Measurements from ENCODE around the gene DENND11.

DENND11 gene

DNA sequence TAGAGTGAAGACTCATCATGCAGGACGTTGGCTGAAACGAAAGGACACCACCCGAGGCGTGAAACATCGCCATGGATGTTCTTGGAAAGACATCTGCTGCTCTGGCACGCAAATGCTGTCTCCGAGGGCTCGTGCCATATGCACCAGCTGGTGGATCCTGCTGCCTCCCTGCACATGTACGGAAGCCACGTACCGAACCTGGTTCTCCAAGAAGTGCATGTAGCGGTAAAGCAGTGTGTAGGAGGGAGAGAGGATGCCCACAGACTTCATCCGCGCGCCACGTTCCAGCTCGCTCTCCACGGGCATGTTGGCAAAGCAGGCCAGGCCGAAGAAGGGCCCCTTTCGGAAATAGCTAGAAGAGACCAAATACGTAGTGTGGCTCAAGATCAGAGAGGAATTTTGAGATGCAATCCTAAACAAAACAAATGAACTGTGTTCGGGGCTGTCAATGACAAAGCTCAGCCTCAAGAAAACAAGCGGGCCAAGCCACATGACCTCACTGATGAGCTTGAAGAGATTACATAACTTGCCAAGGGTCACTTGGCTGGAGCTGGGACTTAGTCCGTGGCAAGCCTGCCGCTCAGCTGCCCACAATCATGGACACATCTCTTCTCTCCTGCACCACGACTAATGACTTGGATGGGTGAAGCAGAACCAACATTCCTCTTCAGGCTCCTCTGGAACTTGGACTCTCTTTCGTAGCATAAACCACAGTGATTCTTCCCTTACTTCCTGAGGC lies 16.5 kb downstream of the DENND11 start:
- DNase-seq (ENCODE audit: low read depth in 2 of 2), result no peak

DNA sequence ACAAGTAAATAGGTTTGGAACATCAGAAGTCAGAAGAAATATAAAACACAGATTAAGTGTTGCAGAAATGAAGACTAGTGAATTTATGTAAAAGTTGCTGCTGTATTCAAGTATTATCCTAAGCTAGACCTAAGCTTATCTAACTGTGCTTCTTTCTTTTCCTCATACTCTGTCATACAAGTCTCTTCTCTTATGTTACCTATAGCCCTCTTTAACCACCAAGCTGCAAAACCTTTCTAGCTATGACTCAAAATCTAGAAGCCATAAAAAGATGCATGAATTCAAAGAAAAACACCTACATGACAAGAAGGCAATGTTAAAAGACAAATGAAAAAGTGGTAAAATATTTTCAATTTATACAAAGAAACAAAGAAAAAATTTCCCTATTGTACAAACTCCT lies 23.0 kb downstream of the DENND11 start:
- no peak for DNase-seq (ENCODE audit: low read depth in 2 of 2)

DNA sequence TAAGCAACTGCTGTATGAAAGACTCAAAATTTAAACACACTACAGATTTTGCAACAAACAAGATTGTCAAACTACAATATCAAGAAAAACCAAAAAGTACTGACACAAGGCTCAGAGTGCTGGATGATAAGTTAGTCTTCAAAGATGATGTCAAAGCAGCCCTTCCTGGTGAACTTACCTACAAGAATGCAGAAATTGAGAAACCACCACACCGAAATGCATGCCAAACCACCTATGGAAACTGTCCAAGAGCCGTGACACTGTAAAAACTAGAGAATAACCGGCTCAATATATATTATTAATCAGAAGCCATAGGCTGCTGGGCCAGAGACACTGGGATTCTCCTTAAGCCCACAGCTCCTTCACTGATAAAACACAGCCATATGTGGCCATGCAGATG lies 25.3 kb downstream of the DENND11 start:
- DNase-seq (ENCODE audit: low read depth in 2 of 2), result no peak

DNA sequence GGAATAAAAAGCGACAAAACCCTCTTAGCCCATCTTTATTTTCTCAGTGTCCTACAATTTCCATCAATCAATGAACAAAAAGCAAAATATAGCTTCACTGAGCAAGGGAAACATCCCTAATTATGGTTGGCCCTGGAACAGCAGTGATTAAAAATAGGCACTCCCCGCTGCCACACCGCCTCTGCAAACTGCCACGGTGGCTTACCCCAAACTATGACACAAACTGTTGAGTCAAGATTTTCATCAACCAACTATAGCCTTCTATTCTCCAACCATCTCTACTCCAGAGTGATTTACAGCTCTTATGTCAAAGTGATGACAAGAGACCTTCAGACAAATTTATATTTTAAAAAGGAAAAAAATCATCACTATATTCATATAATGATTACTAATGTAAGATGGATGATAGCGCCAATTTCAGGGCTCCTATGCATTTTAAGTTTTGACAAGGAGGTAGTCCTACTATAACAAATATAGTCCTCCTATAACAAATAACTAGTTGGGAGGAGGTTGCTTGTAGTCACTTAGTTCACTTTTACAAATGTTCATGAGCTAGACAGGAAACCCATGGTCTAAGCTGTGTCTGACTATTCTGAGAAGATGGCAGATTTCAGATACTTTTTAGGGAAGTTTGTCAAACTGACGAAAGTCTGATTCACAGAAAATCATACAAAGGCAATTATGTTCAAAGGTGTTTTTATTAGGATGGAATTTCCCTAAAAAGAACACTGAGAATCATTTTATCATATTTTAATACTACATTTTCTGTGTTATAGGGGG lies 26.3 kb downstream of the DENND11 start:
- peak in 1 of 2 donors; percentile 14 for DNase-seq (ENCODE audit: low read depth in 2 of 2)

DNA sequence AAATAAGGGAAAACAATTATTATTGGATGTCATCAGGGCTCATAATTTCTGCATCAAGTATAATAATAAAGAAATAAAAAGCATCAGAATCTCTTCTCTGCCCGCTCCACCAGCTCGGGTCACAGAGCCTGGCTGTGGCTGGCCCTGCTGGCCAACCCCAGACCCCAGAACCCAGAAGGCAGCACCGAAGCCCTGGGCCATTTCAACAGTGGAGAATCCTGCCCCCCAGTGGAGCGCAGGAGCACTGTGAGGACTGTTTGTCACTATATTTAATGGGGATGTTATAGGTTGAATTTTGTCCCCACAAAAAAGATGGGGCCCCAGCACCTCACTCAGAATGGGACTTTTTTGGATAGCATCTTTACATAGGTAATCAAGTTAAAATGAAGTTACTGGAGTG lies 27.3 kb downstream of the DENND11 start:
- no peak for DNase-seq (ENCODE audit: low read depth in 2 of 2)

DNA sequence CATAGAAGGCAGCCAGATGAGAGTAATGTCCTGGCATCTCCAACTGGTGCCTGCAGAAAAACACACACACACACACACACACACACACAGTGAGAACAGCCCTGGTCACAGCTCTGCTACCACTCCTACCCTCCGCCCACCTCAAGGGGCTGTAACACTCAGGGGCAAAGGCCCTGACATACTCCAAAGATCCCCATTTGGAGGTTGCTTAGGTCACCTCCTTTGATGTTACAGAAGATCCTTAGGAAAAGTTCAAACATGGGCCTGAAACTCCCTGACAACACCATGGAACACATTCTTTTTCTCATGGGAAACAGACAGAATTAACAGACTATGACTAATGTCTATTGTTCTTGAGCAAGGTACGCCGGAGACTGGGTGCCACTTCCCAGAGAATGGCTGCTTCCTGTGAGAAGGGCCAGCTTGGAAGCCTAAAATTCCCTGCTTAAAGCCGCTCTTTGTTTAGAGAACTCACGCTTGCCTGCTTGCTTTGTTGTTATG lies 27.7 kb downstream of the DENND11 start:
- DNase-seq (ENCODE audit: low read depth in 2 of 2), result no peak

DNA sequence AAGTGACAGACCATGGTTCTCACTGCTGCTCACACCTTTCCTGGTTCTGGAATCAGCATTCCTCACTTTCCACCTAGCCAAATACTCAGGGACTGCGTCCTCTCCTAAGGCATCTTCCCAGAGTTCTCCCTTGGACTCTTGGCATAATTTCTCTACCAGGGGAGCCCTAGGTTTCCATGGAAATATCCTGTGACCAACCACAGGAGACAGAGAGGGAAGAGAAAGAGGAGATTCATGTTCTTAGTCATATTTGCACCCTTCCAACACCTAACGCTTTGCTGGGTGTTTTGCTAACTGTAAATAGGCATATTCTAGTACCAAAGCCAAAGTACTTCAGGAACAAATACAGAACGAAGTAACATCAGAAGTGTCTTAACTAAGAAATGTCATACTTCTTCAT lies 28.6 kb downstream of the DENND11 start:
- DNase-seq (ENCODE audit: low read depth in 2 of 2), result no peak

DNA sequence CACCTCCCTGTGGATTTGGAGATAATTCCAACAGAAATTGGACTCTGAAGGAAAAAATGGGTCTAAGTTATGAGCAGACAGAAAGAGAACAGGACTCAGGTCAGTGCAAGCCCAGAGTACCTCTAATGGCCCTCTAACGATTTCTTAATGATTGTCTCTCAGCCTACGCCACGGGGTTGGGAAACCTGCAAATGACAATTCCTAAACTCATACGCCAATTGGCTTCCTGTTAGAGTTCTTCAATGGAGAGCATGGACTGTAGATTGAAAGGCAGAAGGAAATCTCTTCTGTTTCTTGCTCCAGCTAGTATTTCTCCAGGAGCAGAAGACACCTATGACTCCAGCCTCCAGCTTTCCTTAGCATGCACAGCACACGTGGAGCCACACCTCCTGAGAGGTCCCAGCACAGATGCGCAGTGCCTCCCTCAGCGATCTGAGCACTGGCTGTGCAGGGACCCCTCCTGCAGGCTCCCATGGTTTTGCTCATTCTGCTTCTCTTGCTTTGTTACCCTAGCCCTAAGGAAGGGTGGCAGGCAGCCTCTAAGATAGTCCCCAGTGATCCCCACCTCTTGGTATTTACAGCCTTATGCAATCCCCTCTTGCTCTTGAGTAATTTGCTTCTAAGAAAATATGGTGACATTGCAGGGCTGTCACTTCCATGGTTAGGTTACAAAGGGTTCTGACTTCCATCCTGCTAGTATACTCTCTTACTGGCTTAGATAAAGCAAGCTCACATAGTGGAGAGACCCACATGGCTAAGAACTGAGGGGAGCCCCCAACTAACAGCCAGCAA lies 30.1 kb downstream of the DENND11 start:
- no peak for DNase-seq (ENCODE audit: low read depth in 2 of 2)

DNA sequence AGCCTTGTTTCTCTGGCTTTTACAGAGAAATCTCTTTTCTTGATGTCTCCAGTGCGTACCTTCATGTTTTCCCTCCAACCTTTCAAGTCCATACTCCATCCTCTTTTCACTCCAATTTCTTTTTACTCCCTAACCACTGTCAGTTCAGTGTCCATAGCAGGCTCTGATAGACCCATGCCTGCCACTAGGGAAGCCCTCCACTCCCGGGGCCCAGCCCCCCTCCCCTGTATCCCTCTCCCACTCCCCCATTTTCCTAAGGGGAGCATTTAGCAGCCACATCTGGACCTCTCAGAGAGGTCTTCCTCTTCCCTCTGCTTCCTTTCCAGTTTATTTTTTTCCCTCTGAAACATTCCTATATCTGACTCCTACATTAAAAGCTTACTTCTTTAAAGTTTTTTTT lies 33.1 kb downstream of the DENND11 start:
- DNase-seq (ENCODE audit: low read depth in 2 of 2), result no peak

DNA sequence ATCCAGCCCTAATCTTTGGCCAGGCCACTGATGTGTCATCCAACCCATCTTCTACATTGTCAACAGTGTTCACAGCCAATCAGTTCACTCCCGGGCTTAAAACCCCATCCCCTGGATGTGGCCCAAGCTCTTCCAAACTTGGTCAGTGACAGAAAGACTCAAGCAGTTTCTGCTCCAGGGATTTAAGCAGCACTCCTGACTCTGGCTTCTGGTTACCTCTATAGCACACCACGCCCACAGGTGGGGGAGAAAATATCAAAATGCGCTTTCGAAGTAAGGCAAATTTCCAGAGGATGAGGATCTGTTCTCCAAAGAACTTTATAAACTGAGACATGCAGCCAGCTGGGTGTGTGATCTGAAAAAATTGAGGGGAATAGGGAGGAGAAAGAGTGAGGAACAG lies 35.9 kb downstream of the DENND11 start:
- no peak for DNase-seq (ENCODE audit: low read depth in 2 of 2)

DNA sequence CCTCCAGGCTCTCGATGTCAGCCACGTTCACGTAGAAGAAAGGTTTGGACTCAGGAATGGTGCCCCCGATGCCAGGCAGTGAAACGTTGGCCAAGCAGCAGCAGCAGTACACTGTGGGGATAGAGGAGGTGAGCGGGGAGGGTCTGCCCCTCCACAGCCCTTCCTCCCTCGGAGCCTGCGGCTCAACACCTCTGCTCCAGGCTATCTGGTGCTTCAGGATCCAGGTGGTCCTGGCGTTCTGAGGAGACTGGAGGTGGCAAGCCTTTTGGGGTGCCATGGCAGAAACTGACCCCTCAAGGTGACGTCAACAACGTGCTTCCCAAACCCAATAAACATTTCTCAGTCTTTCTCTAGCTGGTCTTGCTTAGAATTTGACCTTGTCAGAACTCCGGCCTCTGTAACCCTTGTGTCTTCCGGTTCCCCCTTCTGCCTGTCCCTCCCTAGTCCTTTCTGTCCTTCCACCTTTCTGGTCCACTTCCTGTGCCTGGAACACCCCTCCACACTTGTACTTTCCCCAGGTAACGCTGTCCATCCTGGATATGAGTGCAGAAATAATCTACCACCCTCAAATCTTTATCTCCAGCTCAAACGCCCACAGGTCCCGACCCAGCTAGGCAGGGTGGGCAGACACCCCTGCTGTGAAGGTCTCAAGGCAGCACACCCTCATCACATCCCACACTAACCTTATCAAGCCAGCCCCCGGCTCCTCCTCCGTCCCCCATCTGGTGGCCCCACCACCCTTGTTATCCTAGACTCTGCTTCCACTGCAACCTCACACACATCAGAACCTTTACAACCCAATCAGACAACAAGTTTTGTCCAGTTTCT lies 36.5 kb downstream of the DENND11 start:
- DNase-seq (ENCODE audit: low read depth in 2 of 2), result no peak

DNA sequence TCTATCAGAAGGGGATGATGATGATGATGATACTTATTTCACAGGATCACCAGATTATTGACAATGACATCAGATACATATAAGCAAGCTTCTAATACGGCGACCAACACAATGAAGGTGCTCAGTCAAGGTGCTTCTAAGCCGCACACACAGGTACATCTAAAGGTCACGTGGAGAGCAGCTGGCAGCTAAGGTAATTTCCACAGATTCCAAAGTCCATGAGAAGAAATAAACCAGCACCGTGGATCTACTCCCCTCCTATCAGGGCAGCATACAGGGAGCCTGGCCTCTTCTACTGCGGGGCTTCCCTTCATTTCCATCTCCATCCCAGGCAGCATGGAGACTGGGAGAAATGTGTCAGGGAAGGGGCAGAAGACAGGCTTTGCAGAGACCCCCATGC lies 37.5 kb downstream of the DENND11 start:
- no peak for DNase-seq (ENCODE audit: low read depth in 2 of 2)

DNA sequence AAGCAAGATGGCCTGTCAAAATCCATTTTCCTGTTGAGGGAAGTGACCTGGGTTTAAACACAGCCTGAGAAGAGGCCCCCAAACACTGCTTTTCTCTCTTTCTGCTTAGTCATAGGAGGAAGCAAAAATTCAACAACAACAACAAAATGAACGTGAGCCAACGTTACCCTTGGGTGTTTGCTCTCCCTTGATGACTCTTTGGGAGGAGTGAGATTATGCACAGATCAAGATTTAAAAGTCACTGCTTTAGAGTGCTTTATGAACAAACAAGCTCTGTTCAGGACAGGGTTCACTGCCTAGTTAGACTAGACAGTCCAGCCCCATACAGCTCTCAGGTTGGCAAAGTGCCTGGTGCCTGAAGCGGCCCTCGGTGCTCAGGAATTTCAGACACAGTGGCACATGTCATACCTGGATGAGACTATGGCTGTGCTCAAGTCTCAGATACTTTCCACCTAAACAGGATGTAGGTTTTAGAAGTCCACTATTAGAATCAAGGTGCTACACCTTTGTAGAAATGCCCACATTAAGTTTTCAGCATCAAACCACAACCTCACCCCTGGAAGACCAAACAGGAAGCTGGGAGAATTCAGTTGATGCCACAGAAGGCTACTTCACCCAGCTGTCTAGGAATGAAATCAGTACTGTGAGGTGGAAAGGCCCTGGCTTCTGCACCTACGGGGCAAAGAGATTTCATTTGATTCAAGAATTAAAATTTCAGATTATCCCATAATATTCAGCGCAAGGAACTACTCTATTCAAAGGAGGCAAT lies 38.7 kb downstream of the DENND11 start:
- DNase-seq (ENCODE audit: low read depth in 2 of 2), result no peak

DNA sequence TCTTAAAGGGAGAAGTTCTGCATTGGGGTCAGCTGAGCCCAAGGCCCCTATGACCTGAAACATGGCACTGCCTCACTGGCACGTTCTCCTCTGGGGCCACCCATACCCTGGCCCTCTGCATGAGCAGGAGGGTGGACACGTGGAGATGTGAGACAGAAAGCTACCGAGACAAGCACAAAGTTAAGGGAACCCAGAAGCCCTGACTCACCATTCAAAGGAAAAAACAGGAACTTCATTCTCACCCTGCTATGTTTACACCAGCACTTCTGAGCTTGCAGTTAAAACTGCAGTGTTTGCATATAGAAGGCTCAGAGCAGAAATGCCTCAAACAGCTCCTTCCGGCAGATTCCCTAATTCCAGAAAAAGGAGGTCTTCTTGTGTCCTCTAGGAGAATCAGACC lies 41.7 kb downstream of the DENND11 start:
- DNase-seq (ENCODE audit: low read depth in 2 of 2), result no peak

DNA sequence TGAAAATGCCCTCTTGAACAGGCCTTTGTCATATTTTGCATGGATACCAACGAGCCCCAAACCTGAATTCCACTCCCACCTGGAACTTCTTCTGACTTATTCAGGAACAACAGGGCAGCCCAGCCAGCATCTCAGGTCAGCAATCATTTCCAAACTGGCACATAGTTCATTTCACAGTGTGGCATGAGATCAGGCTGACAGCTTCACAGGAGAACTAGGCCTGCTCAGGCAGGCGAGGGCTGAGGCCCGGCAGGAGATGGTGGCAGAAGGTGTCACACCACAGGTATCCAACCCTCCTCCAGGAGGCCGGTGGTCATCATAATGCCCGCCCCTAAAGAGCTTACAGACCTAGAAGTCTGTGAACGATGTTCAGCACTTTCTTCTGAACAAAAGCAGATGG lies 42.5 kb downstream of the DENND11 start:
- no peak for DNase-seq (ENCODE audit: low read depth in 2 of 2)

DNA sequence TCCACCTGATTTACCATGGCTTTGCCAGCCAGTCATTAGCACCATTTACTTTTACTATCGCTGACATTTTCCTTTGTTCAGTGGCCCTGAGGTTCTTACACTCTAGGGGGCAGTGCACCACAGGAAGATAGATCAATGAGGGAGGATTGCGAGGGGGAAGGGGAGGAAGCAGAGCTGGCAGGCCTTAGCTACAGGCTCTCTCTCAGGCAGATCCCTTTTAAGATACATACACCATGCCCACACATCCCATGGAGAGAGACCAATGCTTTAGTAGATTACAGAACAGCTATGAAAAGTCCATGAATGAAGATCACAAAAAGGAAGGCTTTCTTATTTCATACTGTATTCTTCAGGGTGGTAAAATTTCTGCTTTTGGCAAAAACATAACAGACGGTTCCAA lies 47.4 kb downstream of the DENND11 start:
- DNase-seq (ENCODE audit: low read depth in 2 of 2), result peak; percentile 26 to 33

DNA sequence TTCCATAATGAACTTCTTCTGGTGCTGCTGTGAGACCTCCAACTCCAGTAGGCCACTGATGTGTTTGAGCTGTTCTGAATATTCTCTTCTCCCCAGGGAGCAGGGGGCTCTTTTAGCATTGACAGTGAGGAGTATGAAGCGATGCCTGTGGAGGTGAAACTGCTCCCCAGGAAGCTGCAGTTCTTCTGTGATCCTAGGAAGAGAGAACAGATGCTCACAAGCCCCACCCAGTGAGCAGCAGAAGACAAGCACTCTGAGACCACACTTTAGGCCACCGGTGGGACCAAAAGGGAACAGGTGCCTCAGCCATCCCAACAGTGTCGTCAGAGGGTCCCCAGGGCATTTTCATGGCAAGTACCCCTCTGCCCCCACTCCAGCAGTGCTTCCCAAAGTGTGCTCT lies 49.3 kb downstream of the DENND11 start:
- DNase-seq (ENCODE audit: low read depth in 2 of 2), result no peak
